Measurements from ENCODE around the gene SEC61B. TPM values are rescaled to one million over a fixed set of nuclear protein-coding genes. Genes with fewer than 3 reads are reported as not detected.

Gene SEC61B
- total RNA-seq, 2 donors from 2014 or later, result 67.7 to 126 TPM

DNA sequence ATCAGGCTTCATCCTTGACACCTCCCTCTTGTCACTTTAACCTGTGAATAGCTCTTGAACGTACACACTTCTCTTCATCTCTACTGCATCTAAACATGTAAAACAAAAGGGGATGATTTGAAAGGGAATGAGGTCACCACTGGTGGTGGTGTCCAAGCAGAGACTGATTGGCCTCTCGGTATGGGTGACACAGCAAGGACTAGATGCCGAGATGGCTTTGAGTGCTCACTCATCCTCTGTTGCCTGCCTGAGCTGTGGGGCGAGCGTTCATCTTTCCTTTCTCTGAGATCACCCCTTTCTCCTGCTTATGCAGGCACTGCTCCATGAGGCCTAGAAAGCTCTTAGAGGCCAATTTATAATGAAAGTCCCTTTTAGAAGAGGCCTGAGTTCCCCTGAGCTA lies 51.9 kb downstream of the SEC61B start:
- intact Hi-C loops (cut with DNase I), result no loop called here
- H3K9me3 ChIP-seq, result no peaks in the 10 kb centered on the region
- H3K4me1 ChIP-seq (replicated peaks), result no peaks in the 10 kb centered on the region
- H3K4me3 ChIP-seq, result no peak overlapping the region
- no peak overlapping the region for H3K27ac ChIP-seq
- TF ChIP-seq POLR2A (IDR thresholded peaks at IDR 0.05) (no peak), POLR2AphosphoS5 (IDR thresholded peaks at IDR 0.05) (no peak)
- TF ChIP-seq, protein P1, sequence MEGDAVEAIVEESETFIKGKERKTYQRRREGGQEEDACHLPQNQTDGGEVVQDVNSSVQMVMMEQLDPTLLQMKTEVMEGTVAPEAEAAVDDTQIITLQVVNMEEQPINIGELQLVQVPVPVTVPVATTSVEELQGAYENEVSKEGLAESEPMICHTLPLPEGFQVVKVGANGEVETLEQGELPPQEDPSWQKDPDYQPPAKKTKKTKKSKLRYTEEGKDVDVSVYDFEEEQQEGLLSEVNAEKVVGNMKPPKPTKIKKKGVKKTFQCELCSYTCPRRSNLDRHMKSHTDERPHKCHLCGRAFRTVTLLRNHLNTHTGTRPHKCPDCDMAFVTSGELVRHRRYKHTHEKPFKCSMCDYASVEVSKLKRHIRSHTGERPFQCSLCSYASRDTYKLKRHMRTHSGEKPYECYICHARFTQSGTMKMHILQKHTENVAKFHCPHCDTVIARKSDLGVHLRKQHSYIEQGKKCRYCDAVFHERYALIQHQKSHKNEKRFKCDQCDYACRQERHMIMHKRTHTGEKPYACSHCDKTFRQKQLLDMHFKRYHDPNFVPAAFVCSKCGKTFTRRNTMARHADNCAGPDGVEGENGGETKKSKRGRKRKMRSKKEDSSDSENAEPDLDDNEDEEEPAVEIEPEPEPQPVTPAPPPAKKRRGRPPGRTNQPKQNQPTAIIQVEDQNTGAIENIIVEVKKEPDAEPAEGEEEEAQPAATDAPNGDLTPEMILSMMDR (IDR thresholded peaks at IDR 0.05), result no peak
- no peaks in the 10 kb centered on the region for H3K36me3 ChIP-seq
- no peak for DNase-seq (ENCODE audit: low spot score)
- H3K27me3 ChIP-seq (replicated peaks; ENCODE audit: insufficient read depth), result no peaks in the 10 kb centered on the region
- WGBS, result 91% methylated on average over 5 of the region's 5 CpGs

DNA sequence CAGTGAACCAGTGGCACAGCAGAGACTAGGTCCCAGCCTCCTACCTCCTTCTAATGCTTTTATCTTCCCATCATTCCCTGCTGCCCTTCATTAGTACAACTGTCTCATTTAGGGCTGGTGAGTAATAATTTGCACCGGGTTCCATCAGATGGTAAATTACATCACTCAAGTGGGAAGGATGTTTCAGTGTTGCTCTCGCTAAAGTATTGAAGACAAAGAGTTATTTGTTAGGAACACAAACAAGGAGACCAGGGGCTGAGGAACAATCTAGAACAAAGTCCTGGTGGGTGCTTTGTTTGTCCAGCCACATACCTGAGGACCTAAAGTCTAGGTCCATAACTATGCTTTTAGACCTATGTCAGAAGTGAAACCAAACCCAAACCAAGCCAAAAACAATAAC lies 52.4 kb downstream of the SEC61B start:
- WGBS, result 65% methylated on average over 2 of the region's 2 CpGs
- no peak for DNase-seq (ENCODE audit: low spot score)
- TF ChIP-seq, protein P1 (IDR thresholded peaks at IDR 0.05), result no peak
- TF ChIP-seq POLR2A (IDR thresholded peaks at IDR 0.05) (no peak), POLR2AphosphoS5 (IDR thresholded peaks at IDR 0.05) (no peak)
- H3K9me3 ChIP-seq, result no peaks in the 10 kb centered on the region
- H3K27ac ChIP-seq, result no peak overlapping the region
- no peaks in the 10 kb centered on the region for H3K27me3 ChIP-seq (replicated peaks; ENCODE audit: insufficient read depth)
- no peaks in the 10 kb centered on the region for H3K36me3 ChIP-seq
- H3K4me1 ChIP-seq (replicated peaks), result no peaks in the 10 kb centered on the region
- intact Hi-C loops (cut with DNase I), result no loop called here
- no peak overlapping the region for H3K4me3 ChIP-seq

Small RNAs within 50 kb of the gene (small RNA-seq; reads per million reads assigned to genes)
- gene RN7SL794P, result 0 reads per million in 2 donors

Other genes with a start within 250 kb of the SEC61B start
- gene TGFBR1, start 117.2 kb upstream of the SEC61B start, total RNA-seq, result 10 to 100 TPM; 22.2 to 25.5 TPM
- 10 to 100 TPM; 47.0 to 64.4 TPM for gene ALG2, start 340 bp upstream of the SEC61B start, total RNA-seq